HG03432 (cell line): Measurements from ENCODE around the gene RGL3.
"Not testable (repeated sequence)": the region's sequence is repeated elsewhere in the genome, so short reads cannot be mapped to it uniquely, and the experiment has no call there.

Experiments used
- ATAC-seq: cut with Tn5 transposase; IDR thresholded peaks from one replicate; pipeline ENCODE4 v1.9.1; 2021; ENCODE audit warnings: mild to moderate bottlenecking, moderate library complexity; ENCODE audit not compliant: unreplicated experiment

RGL3 gene

DNA sequence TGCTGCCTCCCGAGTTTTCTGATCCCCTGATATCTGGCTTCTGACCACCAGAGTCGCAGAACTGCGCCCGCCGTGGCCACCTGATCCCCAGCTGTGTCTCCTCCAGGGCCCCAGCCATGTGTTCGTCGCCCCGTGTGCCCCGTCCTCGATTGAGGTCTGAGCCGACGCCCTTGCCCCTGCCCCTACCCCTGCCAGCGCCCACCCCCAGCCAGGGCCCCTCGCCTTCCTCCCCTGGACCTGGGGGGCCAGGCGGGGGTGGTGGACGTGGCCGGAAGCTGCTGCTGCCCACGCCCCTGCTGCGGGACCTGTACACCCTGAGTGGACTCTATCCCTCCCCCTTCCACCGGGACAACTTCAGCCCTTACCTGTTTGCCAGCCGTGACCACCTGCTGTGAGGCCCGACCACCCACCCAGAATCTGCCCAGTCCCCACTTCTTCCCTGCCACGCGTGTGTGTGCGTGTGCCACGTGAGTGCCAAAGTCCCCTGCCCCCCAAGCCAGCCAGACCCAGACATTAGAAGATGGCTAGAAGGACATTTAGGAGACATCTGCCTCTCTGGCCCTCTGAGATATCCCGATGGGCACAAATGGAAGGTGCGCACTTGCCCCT, 54.7 kb downstream of the RGL3 start:
- no peak for ATAC-seq

DNA sequence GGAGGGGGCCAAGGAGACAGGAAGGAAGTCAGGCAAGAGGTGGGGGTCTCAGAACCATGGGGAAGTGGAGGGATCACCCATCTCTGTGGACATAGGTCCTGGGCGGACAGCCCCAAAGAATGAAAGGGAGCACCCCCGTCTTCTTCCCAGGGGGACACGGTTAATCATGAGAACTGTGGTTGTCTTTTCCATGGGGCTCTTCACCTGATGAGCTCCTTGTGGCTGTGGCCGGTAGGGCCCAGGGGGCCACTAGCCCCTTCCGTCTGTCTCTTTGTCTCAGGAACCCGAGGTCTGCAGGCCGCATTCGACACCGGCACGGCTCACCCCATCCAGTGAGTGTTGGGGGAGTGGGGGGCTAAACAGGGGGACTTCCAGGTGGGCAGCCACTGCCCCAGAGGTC, 55.2 kb downstream of the RGL3 start:
- no peak for ATAC-seq

DNA sequence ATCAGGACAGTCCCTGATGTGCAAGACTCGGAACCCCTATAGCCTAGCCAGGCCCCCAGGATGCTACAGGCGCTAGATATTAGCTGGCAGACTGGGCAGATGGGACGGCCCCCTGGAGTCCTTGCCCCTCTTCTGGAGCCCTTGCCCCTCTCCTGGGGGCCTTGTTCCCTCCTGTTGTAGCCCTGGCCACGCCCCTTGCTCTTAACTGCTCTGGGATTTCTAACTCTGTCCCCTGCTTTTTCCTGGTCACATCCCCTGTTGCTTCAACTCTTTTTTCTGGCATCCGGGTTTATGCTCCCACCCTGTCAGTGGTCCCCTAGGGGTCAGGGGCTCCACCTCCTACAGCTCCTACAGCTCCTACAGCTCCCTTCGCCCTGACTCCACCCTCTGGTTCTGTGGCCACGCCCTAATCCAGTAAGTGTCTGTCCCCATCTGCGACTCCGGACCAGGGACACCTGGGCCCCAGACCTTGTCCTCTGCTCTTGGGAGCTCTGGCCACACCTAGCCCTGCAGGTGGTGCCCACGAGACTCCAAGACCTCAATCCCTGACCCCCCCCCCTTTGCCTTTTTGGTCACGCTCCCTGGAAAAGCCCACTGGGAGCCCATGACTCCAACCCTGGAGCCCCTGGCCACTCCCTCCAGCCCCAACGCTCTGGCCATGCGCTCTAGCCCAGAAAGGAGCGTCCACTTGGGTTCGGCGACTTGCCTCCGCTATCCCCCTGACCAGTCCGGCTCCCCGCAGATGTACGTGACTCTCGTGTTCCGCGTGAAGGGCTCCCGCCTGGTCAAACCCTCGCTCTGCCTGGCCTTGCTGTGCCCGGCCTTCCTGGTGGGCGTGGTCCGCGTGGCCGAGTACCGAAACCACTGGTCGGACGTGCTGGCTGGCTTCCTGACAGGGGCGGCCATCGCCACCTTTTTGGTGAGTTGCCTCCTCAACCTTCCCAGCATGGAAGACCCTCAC, 57.1 kb downstream of the RGL3 start:
- no peak for ATAC-seq

DNA sequence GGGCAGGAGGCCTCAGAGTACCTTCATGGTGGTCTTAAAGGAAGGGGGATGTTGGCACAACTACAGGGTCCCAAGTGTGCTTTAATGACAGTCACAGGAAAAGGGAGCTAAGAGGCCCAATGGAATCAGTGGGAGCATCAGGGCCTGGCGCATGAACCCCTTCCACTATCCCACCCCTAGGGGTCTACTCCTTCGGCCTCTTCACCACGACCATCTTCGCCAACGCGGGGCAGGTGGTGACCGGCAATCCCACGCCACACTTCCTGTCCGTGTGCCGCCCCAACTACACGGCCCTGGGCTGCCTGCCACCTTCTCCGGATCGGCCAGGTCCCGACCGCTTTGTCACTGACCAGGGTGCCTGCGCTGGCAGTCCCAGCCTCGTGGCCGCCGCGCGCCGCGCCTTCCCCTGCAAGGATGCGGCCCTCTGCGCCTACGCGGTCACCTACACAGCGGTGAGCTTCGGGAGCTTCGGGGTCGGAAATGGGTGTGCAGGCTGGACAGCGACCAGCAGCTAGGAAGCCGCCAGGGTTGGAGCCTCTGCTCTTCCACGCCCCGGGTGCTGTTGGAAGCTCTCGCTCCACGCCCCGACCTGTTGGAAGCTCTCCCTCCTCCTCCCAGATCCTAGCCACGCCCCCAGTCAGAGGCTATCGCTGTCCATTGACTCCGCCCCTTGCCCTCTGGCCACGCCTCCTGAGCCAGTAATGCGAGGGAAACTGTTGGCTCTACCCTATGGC, 57.9 kb downstream of the RGL3 start:
- ATAC-seq, result no peak

DNA sequence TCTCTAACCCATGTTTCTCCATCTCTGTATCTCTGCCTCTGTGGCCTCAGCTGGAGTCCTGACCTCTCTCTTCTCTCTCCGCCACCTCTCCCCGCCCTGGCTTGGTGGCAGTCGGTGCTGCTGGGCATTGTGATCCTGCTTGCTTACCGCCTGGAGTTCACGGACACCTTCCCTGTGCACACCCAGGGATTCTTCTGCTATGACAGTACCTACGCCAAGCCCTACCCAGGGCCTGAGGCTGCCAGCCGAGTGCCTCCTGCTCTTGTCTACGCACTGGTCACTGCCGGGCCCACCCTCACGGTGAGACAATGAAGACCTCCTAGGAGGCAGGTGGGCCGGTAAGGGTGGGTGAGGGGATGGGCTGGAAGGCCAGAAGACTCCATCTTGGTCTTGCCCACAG, 59.7 kb downstream of the RGL3 start:
- ATAC-seq, result no peak

DNA sequence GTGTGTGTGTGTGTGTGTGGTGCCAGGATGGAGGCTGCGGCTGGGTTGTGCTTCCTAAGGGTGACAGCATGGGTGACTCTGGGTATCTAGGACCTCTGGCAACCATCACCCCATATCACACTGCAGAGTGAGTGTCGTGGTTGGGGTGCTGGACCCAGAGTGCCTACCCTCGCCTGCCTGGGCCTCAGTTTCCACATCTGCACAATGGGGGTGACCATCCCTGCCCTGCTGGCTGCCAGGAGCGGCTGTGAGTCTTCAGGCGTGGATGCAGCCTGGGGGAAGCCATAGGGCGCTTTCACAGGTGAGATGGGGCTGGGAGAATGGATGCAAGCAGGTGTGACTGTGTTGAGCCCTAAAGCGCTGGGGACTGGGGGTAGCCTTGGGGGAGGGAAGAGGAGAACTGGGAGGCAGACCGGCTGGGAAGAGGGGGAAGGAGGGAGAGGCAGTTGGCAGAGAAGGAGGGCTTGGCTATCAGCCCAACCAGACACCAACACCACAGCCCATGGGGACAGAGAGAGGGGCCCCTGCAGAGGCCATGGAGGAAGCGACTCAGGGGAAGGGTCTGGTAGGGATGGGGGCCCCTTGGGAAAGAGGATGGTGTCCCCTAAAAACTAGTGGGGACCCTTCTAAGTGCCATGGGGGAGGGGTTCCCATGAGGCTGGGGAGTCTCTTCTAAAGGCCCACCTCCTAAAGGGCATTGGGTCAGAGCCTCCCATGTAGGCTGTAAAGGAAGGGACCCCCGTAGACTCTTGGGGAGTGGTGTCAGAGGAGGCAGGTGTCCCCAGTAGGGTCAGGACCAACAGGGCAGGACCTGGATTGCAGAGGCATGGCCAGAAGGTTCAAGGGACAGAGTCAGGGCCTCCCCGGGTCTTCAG, 62.2 kb downstream of the RGL3 start:
- no peak for ATAC-seq

DNA sequence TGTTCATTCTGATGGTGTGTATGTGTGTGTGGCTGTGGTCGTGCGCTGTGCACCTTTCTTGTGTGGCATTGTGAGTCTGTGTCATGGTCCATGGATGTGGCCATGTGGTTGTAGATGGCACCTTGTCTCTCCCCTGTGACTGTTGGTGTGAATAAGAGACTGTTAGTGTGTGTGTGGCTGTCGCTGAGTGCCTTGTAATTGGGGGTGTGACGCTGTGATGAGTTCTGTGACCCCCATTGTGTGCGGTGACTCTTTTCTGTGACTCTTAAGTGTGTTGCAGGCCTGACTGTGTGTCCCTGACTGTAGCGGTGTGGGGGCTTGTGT, 63.1 kb downstream of the RGL3 start:
- no peak for ATAC-seq

DNA sequence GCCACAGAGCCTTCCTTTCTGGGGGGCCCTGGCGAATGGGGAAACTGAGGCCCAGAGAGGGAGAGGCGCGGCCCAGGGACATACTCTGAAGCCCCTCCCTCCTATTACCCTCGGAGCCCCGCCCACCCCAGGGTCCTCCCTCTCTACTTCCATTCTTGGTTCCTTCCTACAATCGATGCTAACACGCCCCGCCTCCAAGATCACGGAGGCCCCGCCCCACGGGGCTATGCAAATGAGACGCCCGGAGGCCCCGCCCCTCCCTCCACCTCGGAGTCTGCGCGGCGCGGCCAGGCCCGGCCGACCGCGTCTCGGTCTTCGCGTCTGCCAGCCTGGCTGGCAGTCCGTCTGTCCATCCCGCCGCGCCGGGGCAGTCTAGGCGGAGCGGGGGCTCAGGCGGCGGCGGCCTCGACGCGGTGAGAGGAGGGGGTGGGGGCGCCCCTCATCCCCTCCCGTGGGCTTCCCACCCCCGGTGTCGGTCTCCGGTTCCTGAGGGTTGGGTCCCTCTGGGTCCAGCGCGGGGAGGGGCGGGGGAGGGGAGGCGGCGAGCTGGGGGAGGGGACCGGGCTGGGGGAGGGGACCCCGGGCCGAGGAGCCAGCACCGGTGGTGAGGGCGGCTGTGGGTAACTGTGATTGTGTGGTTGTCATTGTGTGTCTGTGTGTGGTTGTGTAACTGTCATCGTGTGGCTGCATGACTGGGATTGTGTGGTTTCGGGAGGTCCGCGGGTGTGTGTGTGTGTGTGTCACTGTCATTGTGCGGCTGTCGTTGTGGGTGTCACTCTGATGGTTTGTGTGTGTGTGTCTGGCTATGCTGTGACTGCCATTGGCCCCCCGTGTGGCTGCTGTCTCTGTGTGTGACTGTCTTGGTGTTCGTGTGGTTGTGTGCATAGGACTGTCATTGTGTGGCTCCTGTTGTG, 63.7 kb downstream of the RGL3 start, which contains the start of gene PLPPR2:
TSS of gene PLPPR2 (plus strand) at position 273 of the 914 bp plus-strand sequence. CDS start 2,242 bp downstream, outside the sequence.
- no peak for ATAC-seq

DNA sequence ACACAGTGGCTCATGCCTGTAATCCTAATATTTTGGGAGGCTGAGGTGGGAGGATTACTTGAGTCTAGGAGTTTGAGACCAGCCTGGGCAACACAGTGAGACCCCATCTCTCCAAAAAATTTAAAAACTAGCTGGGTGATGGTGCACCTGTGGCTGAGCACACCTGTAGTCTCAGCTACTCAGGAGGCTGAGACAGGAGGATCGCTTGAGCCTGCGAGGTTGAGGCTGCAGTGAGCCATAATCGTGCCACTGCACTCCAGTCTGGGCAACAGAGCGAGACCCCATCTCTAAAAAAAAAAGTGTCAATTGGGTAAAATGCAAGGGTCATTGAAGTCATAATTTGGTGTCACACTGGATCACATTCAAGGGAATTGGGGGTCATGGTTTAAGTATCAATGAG, 65.0 kb downstream of the RGL3 start:
- not testable (repeated sequence) for ATAC-seq

DNA sequence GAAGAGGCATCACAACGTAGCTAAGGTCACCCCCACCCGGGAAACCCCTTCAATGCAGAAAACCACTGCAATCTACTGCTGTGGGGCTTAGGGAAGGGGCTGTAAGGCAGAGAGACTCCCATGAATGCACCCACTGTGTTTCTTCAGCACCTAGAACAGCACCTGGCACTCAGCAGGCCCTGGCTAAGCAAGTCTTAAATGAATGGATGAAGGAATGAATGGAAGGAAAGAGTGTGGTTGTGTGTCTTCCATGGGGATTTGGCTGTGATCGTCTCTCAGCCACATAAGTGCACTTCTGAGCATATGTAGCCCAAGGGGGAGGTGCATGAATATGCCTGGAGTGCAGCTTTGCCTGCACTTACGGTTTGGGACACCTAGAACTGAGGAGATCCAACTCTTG, 69.9 kb downstream of the RGL3 start:
- ATAC-seq, result no peak

DNA sequence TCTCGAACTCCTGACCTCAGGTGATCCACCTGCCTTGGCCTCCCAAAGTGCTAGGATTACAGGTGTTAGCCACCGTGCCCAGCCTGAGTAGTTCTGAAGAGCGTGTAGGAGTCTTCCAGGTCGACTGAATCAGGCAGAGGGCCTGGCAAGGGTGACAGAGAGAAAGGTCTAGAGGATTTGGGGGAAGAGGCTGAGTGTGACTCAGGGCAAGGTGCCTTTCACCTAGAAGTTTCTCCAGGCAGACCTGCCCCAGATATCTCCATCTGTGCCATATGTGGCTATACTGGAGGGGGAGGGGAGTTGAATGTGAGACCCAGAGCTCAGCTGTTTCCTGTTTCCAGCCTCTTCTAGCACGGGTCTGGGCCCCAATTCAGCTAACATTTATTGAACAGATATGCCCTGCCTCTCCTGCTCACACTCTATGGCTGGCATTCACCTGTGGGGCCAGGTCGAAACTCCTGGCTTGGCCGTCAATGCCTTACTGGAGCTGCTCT, 71.5 kb downstream of the RGL3 start:
- no peak for ATAC-seq

DNA sequence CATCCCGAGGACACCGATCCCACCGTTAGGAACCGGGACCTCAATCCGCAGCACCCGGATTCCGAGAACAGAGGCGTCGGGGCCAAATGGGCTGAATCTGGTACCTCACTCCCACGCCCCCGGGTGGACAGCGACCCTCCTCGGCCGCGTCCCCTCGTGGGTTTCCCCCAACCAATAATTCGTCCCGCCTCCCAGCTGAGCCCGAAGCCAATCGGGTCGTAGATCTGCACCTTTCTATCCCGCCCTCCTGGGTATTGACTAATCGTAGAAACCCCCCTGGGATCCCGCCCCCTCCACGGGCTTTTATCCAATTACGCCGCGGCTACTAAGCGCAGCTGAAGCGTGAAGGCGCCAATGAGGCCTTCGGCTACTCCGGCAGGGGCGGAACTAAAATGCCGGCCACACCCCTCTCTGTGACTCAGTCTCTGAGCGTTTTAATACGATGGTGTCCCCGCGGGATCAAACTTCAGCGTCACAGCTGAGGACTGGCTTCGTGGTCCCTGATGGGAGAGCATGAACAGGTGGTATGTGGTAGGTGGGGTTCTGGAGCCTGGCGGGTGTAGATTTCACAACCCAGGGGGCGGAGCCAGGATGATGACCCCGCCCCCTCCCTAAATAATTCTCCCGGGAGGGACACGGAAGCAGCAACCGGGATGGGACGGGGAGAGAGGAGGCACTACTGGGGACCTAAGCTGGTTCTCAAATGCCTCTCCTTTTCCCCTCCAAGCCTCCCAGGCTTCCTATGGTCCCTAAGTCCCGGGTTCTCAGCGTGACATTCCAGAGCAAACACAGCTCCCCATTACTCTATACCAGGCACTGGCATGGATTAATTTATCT, 72.8 kb downstream of the RGL3 start, which contains the start of the genes CCDC159 and TMEM205:
TSS of gene CCDC159 (plus strand) at position 416 of the 837 bp plus-strand sequence. CDS start at position 504, 88 bp downstream.
TSS of gene TMEM205 (minus strand) at position 165 of the 837 bp plus-strand sequence. CDS start 649 bp downstream, outside the sequence.
- peak; percentile 88 for ATAC-seq

DNA sequence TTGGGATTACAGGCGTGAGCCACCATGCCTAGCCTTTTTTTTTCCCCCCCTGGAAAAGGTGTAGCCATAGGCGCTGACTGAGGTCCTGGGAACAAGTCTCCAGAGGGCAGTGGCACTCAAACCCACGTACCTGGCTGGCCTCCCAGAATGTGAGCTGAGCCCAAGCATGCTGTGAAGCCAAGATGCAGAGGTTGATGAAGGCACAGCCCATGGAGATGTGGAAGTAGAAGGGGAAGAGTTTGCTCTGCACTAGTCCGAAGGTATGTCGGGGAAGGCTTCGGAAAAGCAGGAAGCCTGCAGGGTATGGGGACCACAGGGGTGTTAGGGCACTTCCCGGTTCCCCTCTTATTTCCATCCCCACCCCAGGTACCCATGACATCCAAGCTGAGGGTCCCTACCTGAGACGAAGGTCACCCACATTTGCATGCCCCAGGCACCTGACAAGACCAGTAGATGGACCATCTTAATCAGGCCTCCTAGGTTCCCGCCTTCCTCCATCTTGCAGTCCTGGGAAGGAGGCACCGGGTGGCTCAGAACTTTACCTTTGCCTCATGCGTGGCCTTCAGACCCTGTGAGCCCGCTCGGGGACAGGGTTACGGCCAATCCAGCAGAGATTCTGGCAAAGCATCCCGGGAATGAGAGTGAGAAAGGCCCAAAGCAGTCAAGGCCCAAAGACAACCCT, 73.9 kb downstream of the RGL3 start:
- no peak for ATAC-seq
